Liver (tissue), 9 donors: Measurements from ENCODE around the gene MEST. TPM values are rescaled to one million over a fixed set of nuclear protein-coding genes. Genes with fewer than 3 reads are reported as not detected.

ENCODE experiments used
- DNase-seq: peaks from one replicate; pipeline ENCODE4 v3.0.0-alpha.2; 2017; ENCODE audit warnings: low spot score
- H3K27ac ChIP-seq, 2 donors: one replicate each; pipeline ENCODE4 v1.7.0; 2013; ENCODE audit warnings: inconsistent platforms in 2 of 2, low read length in 2 of 2, control low read depth in 1 of 2, low read depth in 1 of 2, mild to moderate bottlenecking in 1 of 2
- H3K27me3 ChIP-seq, 4 donors: one replicate each; pipeline versions ENCODE4 v1.6.1 to v1.7.0; 2013; ENCODE audit warnings: low read length in 3 of 4, inconsistent platforms in 1 of 4, mild to moderate bottlenecking in 1 of 4, moderate library complexity in 1 of 4; ENCODE audit not compliant: control insufficient read depth in 4 of 4, insufficient read depth in 4 of 4
- H3K36me3 ChIP-seq, 4 donors: one replicate each; pipeline versions ENCODE4 v1.6.1 to v1.7.0; 2013; ENCODE audit warnings: low read length in 3 of 4, mild to moderate bottlenecking in 3 of 4, low read depth in 1 of 4, moderate library complexity in 1 of 4; ENCODE audit not compliant: control insufficient read depth in 4 of 4, insufficient read depth in 3 of 4
- H3K4me1 ChIP-seq, 4 donors: one replicate each; pipeline versions ENCODE4 v1.6.1 to v1.7.0; 2013; ENCODE audit warnings: low read length in 3 of 4, mild to moderate bottlenecking in 3 of 4, moderate library complexity in 1 of 4; ENCODE audit not compliant: control insufficient read depth in 4 of 4, insufficient read depth in 4 of 4
- H3K4me3 ChIP-seq, 3 donors: one replicate each; pipeline versions ENCODE4 v1.6.1 to v1.7.0; 2013; ENCODE audit warnings: low read length in 3 of 3, control low read depth in 1 of 3, low read depth in 1 of 3, mild to moderate bottlenecking in 1 of 3
- H3K9ac ChIP-seq, 2 donors: one replicate each; pipeline ENCODE4 v1.7.0; 2013; ENCODE audit warnings: low read length in 2 of 2, mild to moderate bottlenecking in 2 of 2, moderate library complexity in 2 of 2, control low read depth in 1 of 2, low read depth in 1 of 2
- H3K9me3 ChIP-seq, 4 donors: one replicate each; pipeline versions ENCODE4 v1.6.1 to v1.7.0; 2013; ENCODE audit warnings: low read length in 3 of 4; ENCODE audit not compliant: control insufficient read depth in 4 of 4
- EGR1 ChIP-seq, 2 donors: IDR thresholded peaks; 2 replicates each; pipeline ENCODE4 v1.6.1; 2016 to 2018; ENCODE audit warnings: antibody characterized with exemption in 2 of 2, low read depth in 2 of 2
- FOXA1 ChIP-seq: IDR thresholded peaks from 2 replicates; pipeline ENCODE4 v1.6.1; 2016; ENCODE audit warnings: antibody characterized with exemption
- FOXA2 ChIP-seq: IDR thresholded peaks from 2 replicates; pipeline ENCODE4 v1.6.1; 2016; ENCODE audit warnings: antibody characterized with exemption
- GABPA ChIP-seq, 2 donors: IDR thresholded peaks in 1 of 2; conservative IDR thresholded peaks in 1 of 2; 2 replicates each; pipeline ENCODE4 v1.6.1; 2016; ENCODE audit warnings: antibody characterized with exemption in 2 of 2, mild to moderate bottlenecking in 1 of 2, moderate library complexity in 1 of 2
- HNF4A ChIP-seq, 2 donors: conservative IDR thresholded peaks; 2 replicates each; pipeline ENCODE4 v1.6.1; 2016; ENCODE audit warnings: antibody characterized with exemption in 2 of 2, mild to moderate bottlenecking in 2 of 2
- JUND ChIP-seq, 2 donors: IDR thresholded peaks; 2 replicates each; pipeline ENCODE4 v1.6.1; 2016; ENCODE audit warnings: antibody characterized with exemption in 2 of 2
- MAX ChIP-seq: IDR thresholded peaks from 2 replicates; pipeline ENCODE4 v1.6.1; 2016; ENCODE audit warnings: antibody characterized with exemption
- NR2F2 ChIP-seq: IDR thresholded peaks from 2 replicates; pipeline ENCODE4 v1.6.1; 2016; ENCODE audit warnings: antibody characterized with exemption
- RAD21 ChIP-seq, 2 donors: IDR thresholded peaks; 2 replicates each; pipeline ENCODE4 v1.6.1; 2016; ENCODE audit warnings: antibody characterized with exemption in 2 of 2, mild to moderate bottlenecking in 2 of 2
- REST ChIP-seq: IDR thresholded peaks from 2 replicates; pipeline ENCODE4 v1.6.1; 2016; ENCODE audit warnings: antibody characterized with exemption, mild to moderate bottlenecking
- TAF1 ChIP-seq: conservative IDR thresholded peaks from 2 replicates; pipeline ENCODE4 v1.6.1; 2016; ENCODE audit warnings: antibody characterized with exemption, mild to moderate bottlenecking
- YY1 ChIP-seq: IDR thresholded peaks from 2 replicates; pipeline ENCODE4 v1.6.1; 2016; ENCODE audit warnings: antibody characterized with exemption, mild to moderate bottlenecking
- ZBTB33 ChIP-seq: IDR thresholded peaks from 2 replicates; pipeline ENCODE4 v1.6.1; 2016; ENCODE audit warnings: antibody characterized with exemption
- WGBS: extraction: QIAGEN DNeasy Blood & Tissue Kit; methylation state at CpG from one replicate; pipeline ENCODE4 v1.1.7; 2013; 5-methylcytosine and 5-hydroxymethylcytosine counted together
- polyA plus RNA-seq, 2 donors: library from polyadenylated mRNA; stranded (reverse) in 1 of 2; unstranded in 1 of 2; fragments of 200-250 nt in 1 of 2; fragments of >200 nt in 1 of 2; fragmentation: Nextera tagmentation in 1 of 2; extraction: Ambion mirVana in 1 of 2; gene quantifications; one replicate each; pipeline versions ENCODE4 v1.2.1 to v1.2.3, GENCODE V29; 2013 to 2015
- total RNA-seq, 2 donors: library from RNA; depleted of rRNA; stranded (reverse); fragments of >200 nt; gene quantifications; one replicate each; pipeline ENCODE4 v1.2.3, GENCODE V29; 2014
- TF ChIP-seq, protein P1 (sequence below): IDR thresholded peaks from 2 replicates; pipeline ENCODE4 v1.6.1; 2016; ENCODE audit warnings: antibody characterized with exemption
- donor health status: healthy.
- donor health status: healthy.
- donor health status: healthy.
- donor health status: healthy.
- donor health status: healthy.

MEST gene
- total and polyA plus RNA-seq, 4 donors = 12.6 to 42.4 (median 23.0) TPM

DNA sequence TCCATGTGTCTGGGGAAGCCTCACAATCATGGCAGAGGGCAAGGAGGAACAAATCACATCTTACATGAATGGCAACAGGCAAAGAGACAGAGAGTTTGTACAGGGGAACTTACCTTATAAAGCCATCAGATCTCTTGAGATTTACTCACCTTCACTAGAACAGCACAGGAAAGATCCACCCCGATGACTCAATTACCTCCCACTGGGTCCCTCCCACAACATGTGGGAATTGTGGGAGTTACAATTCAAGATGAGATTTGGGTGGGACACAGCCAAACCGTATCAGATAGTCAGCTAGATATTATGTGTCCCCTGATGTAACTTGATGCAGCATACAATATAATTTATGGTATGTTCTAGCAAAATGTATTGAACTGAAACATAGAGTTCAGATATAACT lies 36.9 kb upstream of the MEST start:
- H3K36me3 ChIP-seq = no peaks in the 10 kb centered on the region
- WGBS = 80% methylated on average over 2 of the region's 2 CpGs
- TF ChIP-seq FOXA2 (no peak), TAF1 (no peak), YY1 (no peak), JUND (IDR thresholded peaks at IDR 0.05) (no peak), MAX (no peak), RAD21 (IDR thresholded peaks at IDR 0.05) (no peak), GABPA (IDR thresholded peaks at IDR 0.05 in 1 of 2, conservative IDR thresholded peaks at IDR 0.05 in 1 of 2) (no peak), HNF4A (conservative IDR thresholded peaks at IDR 0.05) (no peak), EGR1 (IDR thresholded peaks at IDR 0.05; ENCODE audit: low read depth in 2 of 2) (no peak), FOXA1 (no peak)
- TF ChIP-seq, protein P1, sequence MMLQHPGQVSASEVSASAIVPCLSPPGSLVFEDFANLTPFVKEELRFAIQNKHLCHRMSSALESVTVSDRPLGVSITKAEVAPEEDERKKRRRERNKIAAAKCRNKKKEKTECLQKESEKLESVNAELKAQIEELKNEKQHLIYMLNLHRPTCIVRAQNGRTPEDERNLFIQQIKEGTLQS = no peak

GRCh38 chr7:130458257-130458656 lies 33.6 kb upstream of the MEST start:
- no peak for DNase-seq
- Histone ChIP-seq H3K27ac (no peak overlapping the region), H3K4me3 (no peak overlapping the region), H3K4me1 (no peaks in the 10 kb centered on the region), H3K9ac (no peak overlapping the region), H3K27me3 (no peaks in the 10 kb centered on the region), H3K36me3 (no peaks in the 10 kb centered on the region), H3K9me3 (peaks cover 0 to 11% (median 2%) of the 10 kb centered on the region in 4 donors)
- TF ChIP-seq FOXA2 (no peak), NR2F2 (no peak), JUND (IDR thresholded peaks at IDR 0.05) (no peak), ZBTB33 (no peak), REST (no peak)
- WGBS = 71% methylated on average over 2 of the region's 2 CpGs

More for the DNA sequence above, 36.9 kb upstream of the MEST start:
- Histone ChIP-seq H3K27me3 (no peaks in the 10 kb centered on the region), H3K27ac (no peak overlapping the region), H3K4me1 (no peaks in the 10 kb centered on the region), H3K4me3 (no peak overlapping the region), H3K9ac (no peak overlapping the region), H3K9me3 (peaks cover 0 to 8% (median 2%) of the 10 kb centered on the region in 4 donors)
- no peak for DNase-seq
